HG02678 (cell line): Measurements from ENCODE around the gene MGAT3.
"Not testable (repeated sequence)": the region's sequence is repeated elsewhere in the genome, so short reads cannot be mapped to it uniquely, and the experiment has no call there.

ENCODE experiments used
- ATAC-seq: cut with Tn5 transposase; IDR thresholded peaks from one replicate; pipeline ENCODE4 v1.9.1; 2021; ENCODE audit warnings: mild to moderate bottlenecking, moderate library complexity; ENCODE audit not compliant: unreplicated experiment

The MGAT3 gene

DNA sequence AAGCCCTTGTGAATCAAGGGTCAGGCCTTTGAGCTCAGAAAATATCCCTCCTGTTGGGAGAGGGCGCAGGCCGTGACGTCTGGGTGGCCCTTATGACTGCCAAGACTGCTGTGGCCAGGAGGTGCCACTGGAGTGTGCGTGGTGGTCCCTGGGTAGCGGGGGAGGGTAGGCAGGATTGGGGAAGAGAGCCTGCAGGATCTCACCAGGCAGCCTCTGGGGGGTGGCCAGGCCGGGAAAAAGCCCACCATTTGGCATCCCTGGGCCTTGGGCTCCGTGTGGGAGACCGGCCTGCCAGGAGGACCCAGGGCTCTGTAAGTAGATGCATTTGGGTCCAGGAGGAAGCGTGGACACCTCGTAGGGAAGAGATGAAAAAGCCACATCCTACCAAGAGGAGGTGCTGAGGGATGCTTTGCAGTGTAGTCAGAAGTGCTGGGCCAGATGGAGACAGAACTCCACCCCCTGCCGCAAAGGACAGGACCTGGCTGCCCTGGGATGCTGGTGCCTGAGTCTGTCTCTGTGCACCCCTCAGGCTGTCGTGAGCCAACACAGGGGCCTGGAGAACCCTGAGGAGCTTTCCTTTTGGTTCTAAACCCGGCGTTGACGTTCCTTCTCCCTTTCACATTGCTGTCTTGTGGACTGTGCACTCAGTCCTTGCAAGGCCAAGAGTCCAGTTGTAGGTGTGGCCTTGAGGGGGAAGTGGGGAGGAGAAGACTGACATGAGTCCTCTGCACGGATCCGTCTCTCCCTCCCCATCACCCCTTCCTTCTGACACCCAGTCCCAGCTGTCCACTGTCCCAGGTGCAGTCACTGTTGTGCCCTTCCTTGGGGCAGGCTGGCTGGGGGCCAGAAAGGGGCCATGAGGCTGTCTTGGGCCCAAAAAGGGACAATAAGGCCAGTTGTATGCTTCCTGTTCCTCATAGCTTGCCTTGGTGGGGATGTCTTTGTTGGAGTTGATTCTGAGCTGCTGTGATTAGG lies 32.6 kb downstream of the MGAT3 start:
- ATAC-seq = no peak

DNA sequence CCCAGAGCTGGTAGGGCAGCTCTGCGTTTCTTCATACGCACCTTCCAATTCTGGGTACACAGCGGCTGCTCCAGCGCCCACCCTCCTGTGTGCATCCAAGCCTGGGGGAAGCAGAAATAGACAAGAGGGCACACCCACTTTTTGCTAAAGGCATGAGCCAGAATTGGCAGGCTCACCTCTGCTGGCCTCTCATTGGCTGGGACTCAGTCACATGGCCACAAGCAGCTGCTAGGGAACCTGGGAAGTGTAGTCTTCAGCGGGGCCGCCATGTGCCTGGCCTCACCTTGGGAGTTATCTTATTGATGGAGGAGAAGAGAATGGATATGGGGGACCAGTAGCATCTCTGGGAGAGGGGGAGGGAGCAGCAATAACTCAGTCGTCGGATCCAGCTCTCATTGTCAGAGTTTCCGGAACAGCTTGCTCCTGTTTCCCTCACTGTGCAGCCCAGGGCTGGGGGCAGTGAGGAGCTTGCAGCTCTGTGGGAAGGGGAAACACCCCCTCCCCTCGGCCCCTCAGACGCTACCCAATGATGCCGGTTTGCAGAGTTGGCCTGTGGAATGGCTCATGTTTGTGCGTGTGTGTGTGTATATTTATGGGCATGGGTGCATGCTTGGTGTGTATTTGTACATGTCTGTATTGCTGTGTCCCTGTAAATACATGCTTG lies 33.5 kb downstream of the MGAT3 start:
- ATAC-seq = peak; percentile 73

DNA sequence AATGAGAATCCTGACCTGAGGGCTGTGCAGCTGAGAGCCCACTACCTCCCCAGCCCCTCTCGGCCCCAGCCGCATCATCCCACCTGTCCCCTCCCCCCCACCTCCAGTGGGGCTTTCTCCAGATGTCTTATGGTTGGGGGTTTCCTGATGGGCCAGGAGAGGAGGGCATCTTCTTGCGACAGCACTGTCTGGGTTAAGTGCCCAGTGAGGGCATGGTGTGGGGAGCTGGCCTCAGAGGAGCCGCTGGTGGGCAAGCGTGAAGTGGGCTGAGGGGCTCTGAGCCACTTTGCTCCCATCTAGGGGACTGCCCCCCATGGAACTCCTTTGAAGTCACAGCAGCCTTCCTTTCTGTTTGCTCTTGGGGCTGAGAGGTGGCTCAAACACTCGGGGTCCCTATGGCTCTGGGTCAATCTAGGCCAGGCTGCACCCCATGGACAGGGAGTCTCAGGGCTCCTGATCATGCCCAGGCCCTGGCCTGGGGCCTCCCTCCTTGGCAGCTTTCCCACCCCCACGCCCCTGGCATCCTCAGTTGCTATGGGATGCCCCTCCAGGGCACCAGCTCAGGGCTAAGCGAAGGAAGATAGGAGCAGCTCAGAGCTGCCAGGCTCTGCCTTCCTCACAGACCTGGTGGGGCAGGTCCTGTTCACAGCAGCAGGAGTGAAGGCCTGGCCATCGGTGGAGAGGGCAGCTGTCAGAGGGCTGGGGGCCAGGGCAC lies 34.3 kb downstream of the MGAT3 start:
- ATAC-seq = no peak

DNA sequence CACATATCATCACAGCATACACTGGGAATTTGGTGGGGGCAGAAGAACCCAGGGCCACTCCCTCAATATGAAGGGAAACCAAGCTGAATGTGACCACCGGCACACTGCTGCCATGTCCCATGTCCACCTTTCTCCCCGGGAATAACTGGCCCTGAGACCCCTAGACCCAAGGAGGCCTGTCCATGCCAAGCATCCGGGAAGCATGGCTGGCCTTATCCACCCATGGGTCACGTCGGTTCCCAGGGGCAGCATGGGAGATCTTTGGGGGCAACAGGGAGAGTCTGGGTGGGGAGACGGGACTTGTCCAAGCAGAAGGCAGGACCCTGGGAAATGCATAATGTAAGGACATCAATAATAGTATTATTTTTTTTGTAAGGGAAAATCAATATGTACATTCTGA lies 34.9 kb downstream of the MGAT3 start:
- ATAC-seq = no peak

DNA sequence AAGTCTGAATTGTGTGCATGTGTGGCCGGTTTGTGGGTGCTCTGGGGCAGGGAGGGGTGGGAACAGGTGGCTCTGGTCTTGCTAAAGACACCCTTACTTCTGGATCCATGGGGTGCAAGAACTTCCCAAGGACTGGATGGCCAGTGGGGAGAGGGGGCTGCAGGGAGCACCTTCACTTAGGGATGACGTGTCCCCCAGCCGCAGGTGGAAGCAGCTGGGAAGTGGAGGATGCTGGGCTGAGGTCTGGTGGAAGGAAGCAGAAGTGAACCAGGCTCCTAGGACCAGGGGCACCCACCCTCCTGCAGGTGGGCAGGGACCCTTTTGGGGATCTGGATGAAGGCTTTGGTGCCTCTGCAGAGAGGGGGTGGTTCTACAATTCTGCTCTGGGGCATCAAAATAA lies 35.4 kb downstream of the MGAT3 start:
- ATAC-seq = no peak

DNA sequence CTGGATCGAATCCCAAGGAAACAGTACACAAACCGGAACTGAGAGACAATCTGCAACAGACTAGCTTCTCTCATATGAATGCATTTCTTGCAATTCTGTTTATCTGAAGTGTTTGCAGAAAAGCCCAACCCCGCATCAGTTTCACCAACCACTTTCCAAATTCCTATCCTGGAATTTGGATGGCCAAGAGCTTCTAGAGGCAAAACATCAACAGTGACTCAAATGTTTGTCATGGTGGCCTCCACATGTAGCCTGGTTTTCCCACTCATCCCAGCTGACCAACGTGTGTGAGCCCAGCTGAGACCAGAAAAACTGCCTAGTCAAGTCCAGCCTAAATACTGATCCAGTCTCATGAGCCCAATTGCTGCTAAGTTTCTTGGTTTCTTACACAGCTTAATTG lies 36.9 kb downstream of the MGAT3 start:
- ATAC-seq = no peak

DNA sequence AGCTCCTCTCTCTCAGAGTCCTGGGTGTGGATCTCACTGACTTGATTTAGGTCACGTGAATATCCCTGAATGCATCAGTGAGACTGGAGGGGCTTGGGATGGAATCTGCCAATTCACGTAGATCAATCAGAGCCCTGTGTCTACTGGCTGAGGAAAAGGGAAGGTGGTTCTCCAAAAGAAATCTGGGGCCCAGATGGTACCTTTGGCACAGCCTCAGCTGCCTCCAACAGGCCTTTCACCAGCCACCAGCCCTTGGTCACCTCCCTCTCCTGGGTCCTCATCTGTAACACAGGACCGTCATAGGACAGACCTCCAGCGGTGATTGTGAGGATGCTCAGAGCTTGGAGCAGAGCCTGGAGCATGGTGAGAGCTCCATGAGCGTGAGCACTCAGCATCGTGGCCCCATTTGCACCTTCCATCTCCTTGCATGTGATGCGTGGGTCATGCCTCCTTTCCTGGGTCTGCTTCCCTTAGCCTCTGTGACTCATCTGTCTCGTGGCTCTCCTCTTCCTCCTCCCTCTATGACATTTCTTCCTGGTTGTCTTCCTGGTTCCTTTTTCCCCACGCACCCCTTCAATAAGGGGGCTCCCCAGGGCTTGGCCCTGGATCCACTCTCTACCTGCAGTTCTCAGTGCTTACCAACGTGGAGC lies 37.8 kb downstream of the MGAT3 start:
- ATAC-seq = no peak

DNA sequence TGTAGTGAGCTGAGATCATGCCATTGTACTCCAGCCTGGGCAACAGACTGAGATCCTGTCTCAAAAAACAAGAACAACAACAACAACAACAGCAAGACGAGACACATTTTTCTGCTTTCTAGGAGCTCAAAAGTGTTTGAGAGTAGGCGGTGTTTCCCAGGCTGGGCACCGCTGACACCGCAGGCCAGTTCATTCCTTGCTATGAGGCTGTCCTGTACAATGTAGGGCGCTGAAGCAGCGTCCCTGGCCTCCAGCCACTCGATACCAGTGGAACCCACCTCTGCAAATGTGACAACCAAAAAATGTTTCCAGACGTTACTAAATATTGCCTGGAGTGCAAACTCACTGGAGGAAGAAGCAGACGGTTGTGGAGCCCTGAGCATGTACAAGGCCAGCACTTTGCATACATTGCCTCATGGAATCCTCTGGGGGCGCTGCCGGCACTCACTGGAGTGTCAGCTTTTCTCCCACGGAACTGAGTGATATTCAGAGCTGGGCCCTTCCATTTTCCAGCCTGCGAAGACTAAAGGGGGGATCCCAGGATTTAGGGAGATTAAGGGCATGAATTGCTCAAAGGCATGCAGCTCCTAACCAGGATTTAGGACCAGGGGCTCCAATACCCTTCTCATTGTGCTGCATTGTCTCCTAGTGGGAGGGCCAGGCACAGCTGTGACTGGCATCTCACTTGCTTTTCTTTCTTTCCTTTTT lies 39.5 kb downstream of the MGAT3 start:
- no peak for ATAC-seq

DNA sequence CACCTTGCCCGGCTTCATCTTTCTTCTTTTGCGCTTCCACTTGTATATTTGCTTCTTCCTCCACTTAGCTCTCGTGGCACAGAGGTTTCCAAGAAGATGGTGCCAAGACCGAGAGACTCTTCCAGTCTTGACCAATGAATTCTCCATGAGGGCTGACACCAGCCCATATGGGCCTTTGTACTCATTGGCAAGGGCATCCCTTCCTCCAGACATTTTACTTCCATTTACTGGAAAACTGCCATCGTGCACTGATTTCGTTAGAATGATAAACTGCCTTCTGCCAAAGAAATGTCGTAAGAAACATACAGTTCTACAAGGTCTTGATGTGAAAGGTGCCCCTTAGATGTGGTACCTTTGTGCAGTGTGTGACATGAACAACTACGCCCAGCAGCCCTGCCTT lies 40.6 kb downstream of the MGAT3 start:
- no peak for ATAC-seq

DNA sequence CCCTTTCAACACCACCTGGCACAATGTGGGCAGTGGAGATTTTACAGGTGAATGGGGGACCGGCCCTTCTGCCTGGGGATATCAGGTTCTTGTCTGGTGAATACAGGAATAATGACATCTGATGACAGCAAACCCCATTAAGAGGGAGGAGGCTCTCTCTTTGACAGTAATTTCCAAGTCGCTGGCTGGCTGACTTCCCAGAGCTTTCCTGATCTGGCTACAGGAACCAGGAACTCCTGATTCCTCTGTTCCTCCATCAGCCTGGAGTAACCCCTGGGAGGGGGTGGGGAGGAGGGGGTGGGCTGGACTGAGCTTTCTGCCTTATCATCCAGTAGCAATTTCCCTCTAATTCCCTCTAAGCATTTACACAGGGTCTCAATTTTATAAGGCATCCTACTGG lies 41.6 kb downstream of the MGAT3 start:
- ATAC-seq = no peak

DNA sequence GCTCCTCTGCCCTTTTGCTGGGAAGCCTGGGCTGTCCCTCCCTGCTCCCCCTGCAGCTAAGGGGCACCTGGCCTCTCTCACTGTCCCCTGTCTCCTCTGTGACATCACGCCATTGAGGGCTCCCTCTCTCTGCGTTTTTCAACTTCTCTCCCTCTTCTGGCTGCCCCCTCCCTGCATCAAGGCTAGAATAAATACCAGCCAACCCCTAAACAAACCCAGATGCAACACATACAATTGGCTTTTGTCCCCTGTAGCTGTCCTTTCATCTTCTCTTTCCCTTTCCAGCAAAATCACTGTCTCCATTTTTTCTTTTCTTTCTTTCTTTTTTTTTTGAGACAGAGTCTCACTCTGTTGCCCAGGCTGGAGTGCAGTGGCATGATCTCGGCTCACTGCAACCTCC lies 42.0 kb downstream of the MGAT3 start:
- no peak for ATAC-seq

DNA sequence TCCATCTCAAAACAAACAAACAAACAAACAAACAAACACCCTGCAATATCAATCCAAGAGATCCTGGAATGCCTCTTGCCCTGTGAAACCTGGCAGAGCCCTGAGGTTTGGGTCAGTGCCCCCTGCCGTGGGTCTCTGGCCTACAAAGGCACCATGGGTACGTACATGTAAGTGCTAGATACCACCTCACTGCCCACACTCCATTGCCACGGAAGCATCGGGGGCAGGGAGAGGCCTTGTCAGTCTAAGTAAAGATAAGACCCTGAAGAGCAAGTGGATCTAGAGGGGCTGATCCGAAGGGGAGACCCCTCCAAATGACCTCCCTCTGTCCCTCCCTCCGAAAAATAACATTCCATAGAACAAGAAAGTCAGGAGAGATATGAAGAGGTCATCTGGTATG lies 43.3 kb downstream of the MGAT3 start:
- ATAC-seq = no peak

DNA sequence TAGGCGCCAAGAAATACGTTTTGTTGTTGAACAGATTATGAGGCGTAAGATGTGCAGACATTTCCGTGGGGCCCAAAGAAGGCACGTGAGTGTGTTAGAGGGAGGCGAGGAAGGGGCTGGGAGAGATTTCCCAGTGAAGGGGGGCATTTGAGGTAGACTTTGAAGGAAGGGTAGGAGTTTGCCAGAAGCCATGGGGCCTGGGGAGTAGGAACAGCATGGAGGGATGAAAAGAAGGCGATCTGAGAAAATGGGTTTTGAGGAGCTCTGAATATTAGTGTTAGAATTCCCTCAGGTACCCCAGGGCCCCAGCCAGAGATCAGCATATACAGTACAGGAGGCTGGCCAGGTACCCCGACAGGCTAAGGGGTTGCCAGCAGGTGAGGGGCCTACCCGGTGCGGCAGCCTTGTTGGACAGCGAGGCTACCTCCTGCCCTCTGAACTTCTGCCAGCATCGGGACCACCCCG lies 44.9 kb downstream of the MGAT3 start:
- ATAC-seq = peak; percentile 23

DNA sequence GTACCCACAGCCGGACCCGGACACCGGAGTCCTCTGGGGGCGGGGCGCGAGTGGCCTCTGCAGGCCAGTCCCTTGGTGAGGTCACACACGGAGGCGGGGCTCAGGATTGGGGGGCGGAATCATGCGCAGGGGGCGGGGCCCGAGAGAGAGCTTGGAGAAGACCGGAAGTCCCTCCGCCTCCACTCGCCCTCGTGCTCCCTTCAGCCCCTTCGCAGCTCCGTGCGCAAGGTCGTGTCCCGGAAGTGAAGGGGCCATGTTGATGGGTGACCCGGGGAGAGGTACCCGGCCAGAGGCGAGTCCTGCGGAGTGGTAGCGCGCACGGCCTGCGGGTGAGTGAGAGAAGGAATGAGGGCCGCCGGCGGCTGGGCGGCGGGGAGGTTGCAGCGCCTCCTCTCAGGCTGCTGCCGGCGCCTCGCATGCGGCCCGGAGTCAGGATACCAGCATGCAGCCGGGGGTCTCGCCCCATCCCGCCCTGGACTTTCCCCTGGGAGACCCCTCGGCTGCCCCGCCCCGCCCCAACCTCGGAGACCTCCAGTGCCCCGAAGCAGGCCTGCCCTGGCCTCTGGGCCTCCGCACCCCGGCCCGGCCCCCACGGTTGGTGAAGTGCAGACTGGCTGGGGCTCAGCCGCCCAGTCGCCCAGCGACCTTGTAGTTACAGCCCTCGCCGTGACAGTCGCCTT lies 45.4 kb downstream of the MGAT3 start, which contains the start of gene MIEF1:
Gene MIEF1, plus strand, starts transcription at position 182 of the 680 bp plus-strand sequence. CDS start 9,005 bp downstream, outside the sequence.
- ATAC-seq = peak; percentile 92

DNA sequence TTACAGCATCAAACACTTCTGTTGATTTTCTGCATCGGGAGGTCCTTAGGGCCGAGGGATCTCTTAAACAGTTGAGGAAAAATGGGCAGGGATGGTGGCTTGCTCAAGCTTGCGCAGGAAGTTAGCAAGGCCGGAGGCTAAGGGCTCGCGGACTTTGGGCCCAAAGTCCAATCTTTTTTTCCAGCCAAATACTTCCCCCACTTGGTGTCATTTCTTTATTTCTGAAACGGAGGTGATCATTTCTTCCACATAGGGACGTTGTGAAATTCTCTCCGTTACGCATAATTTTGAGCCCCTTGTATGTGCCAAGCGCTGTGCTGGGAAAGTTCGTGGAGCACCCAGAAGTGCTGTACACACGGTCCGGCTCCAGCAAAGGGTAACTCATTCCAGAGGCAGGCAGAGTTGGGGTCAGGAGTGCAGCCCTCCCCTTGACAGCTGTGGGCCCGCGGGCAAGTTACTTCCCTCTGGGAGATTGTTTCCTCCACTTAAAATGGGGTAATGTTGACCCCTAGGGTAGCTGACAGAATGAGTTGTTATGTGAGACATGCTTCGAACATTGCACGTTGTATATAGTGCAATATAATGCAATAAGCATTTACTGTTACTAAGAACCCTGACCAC lies 46.1 kb downstream of the MGAT3 start:
- ATAC-seq = peak; percentile 12

DNA sequence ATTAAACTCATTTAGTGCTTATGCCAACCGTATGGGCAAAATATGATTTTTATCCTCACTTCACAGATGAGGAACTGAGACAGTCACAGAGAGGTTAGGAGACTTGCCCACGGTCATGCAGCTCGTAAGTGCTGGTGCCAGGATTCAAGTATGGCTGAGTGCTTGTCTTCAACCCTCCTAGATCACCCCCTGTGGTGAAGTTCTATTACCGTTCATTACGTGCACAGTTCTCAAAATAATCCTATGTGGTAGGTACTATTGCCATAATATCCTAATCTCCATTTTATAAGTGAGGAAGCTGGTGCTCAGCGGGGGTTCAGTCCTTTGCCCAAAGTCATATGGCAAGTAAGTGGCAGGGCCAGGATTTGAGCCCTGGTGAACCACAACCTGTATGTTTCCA lies 46.8 kb downstream of the MGAT3 start:
- no peak for ATAC-seq

DNA sequence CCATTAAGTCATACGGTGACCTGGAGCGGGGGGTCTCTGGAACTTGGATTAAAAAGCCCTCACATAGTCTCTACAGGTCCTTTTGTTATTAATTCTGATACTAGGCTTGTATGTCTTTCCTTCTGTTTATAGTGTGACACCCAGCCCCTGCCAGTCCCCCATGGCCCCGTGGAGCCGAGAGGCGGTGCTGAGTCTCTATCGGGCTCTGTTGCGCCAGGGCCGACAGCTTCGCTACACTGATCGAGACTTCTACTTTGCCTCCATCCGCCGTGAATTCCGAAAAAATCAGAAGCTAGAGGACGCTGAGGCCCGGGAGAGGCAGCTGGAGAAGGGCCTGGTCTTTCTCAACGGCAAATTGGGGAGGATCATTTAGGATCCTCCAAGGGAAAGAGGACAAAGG lies 47.3 kb downstream of the MGAT3 start:
- no peak for ATAC-seq

DNA sequence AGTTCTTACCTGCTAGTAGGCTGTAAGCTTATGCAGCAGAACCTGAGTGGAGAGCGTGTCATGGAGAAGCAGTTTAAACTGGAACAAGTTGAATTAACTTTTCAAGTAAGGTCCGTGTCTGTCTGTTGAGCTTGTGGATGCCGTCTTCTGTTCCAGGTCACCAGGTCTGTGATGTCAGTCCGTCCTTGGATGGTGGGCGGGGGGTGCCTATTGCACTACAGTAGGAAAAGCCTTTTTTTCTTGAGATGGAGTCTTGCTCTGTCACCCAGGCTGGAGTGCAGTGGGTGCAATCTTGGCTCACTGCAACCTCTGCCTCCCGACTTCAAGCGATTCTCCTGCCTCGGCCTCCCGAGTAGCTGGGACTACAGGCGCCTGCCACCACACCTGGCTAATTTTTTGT lies 50.2 kb downstream of the MGAT3 start:
- ATAC-seq = not testable (repeated sequence)

DNA sequence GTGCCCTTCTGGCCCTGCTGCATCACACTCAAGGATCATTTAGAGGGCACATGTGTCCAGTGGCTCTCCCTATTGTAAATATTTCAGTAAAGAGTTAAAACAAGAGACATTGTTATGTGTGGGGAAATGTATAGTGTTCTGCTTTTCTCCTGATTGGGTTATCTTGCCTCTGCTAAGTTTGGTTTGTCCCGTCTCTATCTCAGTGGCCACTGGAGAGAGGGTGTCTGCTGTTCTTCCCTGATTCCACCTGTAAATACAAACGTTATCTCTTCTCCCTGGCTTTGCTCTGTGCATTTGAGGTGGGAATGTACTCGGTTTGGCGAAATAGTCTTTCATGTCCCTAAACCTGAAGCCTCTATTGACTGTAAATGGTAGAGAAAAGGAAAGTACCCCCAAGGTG lies 51.6 kb downstream of the MGAT3 start:
- no peak for ATAC-seq
